Stimulated activated CD8-positive, alpha-beta memory T cell treated with anti-CD3 and anti-CD28 coated beads, Interleukin-15, amount 100 ng/mL, for 4 hours (primary cell): ENCODE data around the gene JMJD1C.
"Not testable (repeated sequence)": the region's sequence is repeated elsewhere in the genome, so short reads cannot be mapped to it uniquely, and the experiment has no call there.

Experiments used
- DNase-seq, 2 donors: peaks; one replicate each; pipeline ENCODE4 v3.0.0-alpha.2; 2020; ENCODE audit warnings: low read depth in 2 of 2

The JMJD1C gene

DNA sequence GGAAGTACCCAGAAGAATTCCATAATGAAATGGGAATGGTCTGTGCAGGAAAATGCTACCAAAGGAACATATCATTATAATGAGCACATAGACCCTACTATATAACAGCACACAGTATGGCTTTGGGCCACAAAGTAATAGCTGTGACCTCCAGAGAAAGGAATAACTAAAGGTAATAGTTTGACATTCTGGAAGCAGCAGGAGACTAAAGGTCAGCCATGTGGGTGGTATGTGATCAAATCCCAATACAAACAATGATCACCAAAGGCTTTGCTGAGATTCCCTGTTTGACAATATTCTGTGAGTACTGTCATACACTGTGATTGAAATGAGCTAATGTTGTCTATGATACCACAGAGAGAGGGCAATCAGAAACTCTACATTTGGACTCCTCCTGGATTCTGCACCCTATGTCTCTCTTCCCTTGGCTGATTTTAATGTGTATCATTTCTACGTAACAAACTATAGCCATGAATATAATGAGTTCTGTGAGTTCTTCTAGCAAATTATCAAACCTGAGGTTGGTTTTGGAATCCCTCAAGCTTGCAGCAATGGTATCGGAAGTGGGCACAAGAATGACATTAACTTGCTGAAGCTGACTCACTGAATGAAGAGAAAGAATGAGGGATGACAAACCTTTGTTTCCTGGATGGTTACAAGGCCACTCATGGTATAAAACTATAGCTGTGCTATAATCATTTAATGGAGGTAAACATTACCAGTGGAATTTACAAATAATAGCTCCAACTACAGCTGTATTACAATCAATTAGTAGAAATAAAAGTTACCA is 99.6 kb downstream of the JMJD1C start:
- no peak for DNase-seq

DNA sequence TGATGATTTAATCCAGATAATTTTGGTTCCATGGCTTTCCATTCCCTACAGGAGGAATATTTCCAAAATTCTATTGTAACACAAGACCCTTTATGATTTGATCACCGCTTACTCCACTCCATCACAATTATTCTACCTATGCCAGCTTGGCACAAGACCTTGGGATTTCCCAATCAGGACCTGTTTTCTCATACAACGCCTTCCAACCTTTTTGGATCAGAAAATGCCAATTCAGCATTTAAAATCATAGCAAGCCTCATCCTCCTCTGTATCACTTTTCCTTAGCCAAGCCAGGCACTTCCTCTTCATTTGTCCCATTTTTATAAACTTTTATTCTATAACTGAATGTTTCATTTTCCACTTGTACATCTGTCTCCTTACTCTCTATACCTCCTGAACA is 100.9 kb downstream of the JMJD1C start:
- no peak for DNase-seq

DNA sequence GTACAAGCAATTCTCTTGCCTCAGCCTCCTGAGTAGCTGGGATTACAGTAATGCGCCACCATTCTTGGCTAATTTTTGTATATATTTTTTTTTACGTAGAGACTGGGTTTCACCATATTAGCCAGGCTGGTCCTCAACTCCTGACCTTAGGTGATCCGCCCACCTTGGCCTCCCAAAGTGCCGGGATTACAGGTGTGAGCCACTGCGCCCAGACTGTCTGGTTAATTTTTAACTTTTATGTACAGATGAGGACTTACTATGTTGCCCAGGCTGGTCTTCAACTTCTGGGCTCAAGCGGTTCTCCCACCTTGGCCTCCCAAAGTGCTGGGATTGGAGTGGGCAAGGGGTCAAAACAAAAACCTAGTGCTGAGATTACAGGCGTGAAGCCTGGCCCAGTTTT is 101.8 kb downstream of the JMJD1C start:
- DNase-seq = no peak

DNA sequence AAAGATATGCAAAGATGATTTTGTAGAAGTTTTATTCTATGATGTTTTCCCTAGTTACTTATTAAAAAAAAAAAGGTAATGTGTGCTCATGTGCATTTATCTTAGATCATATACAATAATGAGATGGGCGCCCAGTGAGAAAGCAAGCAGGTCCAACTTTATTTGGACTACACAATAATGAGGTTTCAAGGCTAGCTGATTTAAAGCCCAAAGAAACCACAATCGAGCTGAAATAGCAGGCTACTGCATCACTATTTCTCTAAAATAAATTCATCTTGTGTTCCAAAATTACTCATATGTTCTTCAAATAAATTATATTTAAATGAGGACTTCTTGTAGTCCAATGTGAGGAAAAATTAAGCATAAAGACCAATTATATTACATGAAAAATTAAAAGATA is 110.1 kb downstream of the JMJD1C start:
- DNase-seq = no peak

DNA sequence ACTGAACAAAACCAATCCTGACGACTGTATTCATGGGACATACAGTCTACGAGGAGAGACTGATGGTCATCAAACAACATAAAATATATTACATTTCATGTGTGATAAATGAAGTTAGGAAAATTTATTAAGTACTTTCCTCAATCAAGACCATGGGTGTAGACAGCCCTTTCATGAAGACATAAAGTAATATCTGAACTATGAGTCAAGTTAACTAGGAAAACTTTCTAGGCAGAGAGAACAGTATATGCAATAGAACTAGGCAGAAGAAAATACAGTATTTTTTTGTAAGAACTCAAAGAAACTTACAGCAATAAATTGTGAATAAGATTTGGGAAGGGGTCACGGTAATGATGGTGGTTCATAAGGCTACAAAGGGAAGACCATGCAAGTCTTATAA is 112.8 kb downstream of the JMJD1C start:
- no peak for DNase-seq

DNA sequence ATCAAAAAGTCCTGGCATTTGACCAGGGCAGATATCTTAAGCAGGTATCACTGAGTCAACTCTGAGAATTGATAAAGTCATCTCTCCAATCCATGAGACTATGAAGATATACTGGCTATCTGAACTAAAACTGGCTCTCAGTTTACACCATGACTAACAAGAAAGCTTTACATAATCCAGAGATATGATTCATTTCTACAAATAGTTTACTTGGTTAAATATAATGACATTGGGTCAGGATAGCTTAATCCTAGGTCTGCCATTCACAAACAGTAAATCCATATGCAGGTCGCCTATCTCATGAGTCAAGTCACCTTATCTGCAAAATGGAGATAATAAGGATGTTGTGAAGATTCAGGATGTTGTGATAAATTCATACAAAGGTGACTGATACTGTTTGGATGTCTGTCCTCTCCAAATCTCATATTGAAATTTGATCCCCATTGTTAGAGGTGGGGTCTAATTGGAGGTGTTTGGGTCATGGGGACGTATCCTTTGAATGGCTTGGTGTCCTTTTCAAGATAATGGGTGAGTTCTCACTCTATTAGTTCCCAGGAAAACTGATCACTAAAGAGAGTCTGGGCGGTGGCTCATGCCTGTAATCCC is 117.4 kb downstream of the JMJD1C start:
- DNase-seq = no peak

DNA sequence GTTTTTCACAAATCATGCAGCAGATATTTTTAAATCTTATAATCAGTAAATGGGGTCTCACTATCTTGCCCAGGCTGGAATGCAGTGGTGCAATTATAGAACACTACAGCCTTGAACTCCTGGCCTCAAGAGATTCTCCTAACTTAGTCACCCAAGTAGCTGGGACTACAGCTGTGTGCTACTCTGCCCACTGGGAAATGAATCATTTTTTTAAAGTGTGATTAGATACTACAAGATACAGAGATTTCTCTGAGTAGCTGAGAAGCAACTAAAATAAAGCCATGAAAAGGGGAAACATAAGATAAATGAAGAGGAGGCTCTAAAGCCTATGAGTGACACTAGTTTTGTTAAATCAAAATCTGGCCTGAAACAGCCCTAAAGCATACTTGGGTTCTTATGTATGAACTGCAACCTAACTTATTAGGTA is 119.7 kb downstream of the JMJD1C start:
- no peak for DNase-seq

DNA sequence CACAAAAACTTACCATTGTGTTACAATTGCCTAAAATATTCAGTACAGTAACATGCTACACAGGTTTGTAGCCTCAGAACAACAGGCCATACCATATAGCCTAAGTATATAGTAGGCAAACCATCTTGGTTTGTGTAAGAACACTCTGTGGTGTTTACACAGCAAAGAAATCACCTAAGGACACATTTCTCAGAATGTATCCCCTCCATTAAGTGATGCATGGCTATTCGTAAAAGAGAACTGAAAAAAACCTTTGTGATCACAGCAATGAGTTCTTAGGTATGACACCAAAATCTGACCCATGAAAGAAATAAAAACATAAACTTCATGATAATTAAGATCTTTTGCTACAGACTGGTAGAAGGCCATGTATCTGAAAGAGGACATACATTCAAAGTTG is 121.5 kb downstream of the JMJD1C start:
- DNase-seq = no peak

DNA sequence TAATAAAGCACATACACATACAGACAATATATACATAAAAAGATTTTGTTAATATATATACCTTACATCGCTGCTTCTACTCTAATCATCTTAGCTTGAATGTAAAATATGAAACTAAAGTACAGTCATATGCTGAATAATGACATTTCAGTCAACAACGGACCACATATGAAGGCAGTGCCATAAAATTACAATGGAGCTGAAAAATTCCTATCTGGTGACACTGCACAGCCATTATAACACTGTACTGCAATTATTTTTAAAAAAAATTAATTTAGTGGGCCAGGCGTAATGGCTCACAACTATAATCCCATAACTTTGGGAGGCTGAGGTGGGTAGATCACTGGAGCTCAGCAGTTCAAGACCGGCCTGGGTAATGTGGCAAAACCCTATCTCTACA is 122.3 kb downstream of the JMJD1C start:
- no peak for DNase-seq

DNA sequence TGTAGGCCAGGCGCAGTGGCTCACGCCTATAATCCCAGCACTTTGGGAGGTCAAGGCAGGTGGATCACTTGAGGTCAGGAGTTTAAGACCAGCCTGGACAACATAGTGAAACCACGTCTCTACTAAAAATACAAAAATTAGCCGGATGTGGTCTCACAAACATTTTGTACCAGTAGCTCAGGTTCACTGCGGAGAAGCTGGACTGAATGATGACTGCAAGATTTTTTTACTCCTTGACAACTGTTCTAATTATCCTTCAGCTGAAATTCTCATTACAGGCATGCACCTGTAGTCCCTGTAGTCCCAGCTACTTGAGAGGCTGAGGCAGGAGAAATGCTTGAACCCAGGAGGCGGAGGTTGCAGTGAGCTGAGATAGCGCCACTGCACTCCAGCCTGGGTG is 126.1 kb downstream of the JMJD1C start:
- not testable (repeated sequence) for DNase-seq

DNA sequence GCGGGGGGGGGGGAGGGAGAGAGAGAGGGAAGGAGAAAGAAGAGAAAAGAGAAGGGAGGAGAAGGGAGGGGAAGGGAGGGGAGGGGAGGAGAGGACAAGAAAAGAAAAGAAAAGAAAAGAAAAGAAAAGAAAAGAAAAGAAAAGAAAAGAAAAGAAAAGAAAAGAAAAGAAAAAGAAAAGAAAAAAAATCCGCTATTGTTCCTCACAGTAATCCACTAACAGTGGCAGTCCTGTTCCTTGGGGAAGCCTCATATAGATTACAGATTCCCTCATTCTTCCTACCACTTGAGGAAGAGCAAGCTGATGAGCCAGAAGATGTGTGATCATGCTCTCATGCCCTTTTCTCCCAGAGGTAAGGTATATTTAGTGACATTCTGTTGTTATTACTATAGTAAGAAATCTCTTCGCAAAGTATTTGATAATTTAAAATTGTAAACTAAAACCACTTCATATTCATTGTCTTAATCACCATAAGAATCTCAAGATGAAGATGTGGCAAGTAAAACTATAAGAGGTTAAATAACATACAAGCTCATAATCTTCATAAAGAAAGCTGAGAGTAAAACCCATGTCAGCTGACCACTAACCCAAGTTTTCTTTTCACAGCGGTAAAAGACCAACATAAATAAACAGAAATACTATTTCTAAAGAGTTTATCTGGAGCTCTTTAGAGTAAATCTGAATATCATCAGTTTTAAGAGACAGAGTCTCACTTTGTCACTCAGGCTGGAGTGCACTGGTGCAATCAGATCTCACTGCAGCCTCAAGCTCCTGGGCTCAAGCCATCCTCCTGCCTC is 128.1 kb downstream of the JMJD1C start:
- no peak for DNase-seq

DNA sequence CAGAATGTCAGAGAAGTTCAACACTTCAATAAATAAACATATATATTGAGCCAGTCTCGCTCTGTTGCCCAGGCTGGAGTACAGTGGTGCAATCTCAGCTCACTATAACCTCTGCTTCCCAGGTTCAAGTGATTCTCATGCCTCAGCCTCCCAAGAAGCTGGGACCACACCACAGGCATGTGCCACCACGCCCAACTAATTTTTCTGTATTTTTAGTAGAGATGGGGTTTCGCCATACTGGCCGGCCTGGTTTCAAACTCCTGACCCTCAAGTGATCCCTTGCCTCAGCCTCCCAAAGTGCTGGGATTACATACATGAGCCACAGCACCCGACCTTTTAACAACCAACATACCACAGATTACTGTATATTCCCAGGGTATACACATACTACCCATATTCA is 134.2 kb downstream of the JMJD1C start:
- no peak for DNase-seq

DNA sequence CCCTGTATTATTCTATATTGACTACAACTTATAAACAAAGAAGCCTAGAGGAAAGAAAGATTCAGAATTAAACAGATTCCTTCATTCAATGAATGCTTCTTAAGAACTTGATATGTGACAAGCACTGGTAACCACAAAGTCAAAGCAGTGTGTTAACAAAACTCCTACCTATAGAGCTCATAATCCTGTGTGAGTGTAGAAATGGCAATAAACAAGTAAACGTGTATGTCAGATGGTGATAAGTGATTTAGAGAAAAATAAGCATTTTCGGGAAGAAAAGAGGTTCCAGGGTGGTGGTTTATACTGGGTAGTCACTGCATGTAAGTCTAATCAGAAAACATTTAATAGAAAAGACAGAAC is 141.3 kb downstream of the JMJD1C start:
- DNase-seq = no peak

DNA sequence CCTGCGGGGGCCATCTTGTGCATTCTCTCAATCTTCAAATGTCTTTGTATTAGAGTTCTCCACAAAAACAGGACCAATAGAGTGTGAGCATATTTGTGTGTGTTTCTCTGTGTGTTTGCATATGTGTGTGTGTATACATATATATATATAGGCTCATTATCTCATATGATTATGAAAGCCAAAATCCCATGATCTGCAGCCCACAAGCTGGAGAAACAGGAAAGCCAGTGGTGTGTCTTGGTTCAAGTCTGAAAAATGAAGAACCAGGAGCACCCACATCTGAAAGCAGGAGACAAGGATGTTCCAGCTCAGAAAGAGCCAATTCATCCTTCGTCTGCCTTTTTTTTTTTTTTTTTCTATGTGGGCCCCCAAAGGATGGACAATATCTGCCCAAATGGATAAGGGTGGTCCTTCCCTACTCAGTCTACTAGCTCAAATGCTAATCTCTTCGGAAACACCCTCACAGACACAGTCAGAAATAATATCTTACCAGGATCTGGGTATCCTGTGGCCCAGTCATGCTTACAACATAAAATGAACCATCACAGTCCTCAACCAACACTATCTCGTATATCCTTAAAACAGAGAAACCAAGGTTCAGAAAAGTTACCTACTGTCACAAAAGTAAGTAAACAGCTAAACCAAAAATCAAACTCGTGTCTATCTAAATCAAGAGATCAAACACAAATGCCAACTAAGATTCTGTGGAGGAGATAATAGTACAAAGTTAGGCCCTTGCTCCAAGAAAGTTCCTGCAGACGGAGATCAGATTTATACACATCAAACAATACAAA is 141.9 kb downstream of the JMJD1C start:
- no peak for DNase-seq

DNA sequence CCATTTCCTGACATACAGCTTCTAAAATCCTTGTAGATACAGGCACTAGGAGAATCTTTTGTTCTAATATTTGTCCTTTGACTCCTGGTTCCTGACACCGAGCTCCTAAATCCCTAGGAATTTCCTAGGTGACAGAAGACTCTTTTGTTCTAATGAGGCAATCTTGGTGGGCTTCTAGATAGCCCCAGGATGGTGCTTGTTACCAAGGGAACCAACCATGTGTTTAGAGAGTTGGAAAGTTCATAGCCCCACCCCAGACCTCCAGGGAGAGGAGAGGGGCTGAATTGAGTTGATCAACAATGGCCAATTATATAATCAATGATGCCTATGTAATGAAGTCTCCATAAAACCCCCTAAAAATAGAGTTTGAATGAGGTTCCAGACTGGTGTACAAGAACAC is 145.1 kb downstream of the JMJD1C start:
- DNase-seq = no peak

DNA sequence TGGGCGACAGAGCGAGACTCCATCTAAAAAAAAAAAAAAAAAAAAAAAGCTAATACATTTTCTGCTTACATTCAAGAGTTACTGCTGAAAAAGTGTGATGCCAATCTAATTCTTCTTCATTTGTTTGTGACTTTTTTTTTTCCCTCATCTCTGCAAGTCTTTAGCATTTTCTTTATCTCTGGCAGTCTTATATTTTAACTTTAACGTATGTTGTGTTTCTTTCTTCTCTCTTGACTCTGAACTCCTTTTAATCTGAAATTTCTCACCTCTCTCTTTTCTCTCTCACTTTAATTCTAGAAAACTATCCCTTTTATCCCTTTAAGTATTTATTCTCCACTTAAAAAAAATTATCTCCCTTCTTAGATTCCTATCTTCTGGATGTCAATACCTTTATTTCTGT is 146.5 kb downstream of the JMJD1C start:
- DNase-seq = no peak

DNA sequence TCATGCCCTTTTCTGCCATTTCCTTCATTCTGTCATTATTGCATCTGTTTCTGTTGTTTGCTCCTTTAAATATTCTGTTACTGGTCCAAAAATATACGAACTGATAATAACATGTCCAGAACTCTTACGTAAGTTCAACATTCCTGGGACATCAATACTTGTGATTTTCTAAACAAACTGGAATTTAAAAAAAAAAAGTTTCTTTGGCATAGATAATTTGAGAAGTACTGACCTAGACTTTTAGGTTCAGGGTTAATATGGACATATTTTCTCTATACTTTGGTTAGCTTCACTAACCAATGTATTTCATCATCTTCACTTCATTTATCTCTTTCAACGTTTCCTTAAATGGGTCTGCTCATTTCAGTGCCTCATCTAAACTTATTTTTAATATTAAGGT is 147.3 kb downstream of the JMJD1C start:
- no peak for DNase-seq

DNA sequence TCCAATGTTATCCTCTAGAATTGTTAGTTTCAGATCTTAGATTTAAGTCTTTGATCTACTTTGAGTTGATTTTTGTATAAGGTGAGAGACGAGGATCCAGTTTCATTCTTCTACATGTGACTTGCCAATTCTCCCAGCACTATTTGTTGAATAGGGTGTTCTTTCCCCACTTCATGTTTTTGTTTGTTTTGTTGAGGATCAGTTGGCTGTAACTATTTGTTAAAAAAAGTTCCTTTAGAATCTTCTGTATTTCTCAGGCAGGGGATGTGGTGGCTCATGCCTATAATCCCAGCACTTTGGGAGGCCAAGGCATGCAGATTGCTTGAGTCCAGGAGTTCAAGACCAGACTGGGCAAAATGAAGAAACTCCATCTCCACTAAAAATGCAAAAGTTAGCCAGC is 151.8 kb downstream of the JMJD1C start:
- DNase-seq = no peak

DNA sequence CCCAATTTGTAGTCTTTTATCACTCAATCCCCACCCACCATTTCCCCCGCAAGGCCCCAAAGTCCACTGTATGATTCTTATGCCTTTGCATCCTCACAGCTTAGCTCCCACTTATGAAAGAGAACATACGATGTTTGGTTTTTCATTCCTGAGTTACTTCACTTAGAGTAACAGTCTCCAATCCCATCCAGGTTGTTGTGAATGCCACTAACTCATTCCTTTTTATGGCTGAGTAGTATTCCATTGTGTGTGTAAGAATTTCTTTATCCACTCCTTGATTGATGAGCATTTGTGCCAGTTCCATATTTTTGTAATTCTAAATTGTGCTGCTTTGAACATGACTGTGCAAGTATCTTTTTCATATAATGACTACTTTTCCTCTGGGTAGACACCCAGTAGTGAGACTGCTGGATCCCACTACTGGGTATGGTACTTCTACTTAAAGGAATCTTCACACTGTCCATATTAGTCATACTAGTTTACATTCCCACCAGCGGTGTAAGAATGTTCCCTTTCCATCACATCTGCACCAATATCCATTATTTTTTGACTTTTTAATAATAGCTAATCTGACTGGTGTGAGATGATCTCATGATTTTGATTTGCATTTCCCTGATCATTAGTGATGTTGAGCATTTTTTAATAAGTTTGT is 152.6 kb downstream of the JMJD1C start:
- DNase-seq = no peak

DNA sequence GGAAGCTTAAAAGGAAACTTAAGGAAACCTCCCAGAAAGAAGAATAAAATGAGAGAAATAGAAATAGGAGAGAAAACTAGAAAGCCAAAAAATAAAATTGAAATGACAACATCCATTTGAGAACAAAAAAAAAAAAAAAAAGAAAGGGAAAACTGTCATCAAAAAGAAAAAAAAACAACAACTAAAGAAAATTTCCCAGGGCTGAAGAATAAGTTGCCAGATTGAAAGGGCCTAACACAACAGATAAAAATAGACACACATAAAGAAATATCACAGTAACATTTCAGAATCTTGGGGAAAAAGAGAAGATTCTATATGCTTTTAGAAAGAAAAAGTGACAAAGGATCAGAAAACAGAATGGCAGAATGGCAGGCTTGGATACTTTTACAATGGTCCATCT is 157.1 kb downstream of the JMJD1C start:
- no peak for DNase-seq

DNA sequence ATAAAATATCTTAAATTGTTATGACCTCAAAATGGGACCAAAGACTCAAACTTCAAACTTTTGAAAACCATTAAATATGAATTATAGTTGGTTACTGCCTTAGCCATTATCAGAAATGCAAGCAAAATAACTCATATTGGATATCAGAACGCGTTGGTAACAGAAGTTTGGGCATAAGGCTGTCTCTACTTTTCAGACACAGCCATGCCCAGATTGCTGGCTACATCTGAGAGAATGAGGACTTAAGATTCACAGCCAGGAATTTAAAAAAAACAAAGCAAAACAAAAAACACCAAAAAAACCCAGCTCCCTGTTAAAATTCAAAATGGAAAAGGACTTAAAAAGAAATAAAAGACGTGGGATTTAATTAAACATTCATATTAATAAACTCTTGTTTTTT is 161.6 kb downstream of the JMJD1C start:
- DNase-seq = no peak

DNA sequence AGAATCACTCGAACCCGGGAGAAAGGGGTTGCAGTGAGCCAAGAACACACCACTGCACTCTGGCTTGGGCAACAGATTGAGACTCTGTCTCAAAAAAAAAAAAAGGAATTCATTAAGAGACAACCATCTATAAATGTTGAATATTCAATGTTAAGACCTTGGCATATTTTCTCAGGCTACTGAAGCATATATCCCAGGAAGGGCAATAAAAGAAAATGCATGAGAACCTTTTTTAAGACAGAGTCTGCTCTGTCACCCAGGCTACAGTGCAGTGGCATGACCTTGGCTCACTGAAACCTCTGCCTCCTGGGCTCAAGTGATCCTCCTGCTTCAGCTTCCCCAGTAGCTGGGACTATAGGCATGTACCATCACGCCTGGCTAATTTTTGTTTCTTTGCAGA is 165.0 kb downstream of the JMJD1C start:
- no peak for DNase-seq
